Activated CD8-positive, alpha-beta memory T cell treated with anti-CD3 and anti-CD28 coated beads for 4 hours (primary cell): ENCODE data around the gene RGL4.
A peak's percentile ranks its signal among the peaks of the same experiment; 100 is the strongest.

ENCODE experiments used
- DNase-seq, 2 donors: peaks; one replicate each; pipeline ENCODE4 v3.0.0-alpha.2; 2020; ENCODE audit warnings: low read depth in 2 of 2

RGL4 gene

DNA sequence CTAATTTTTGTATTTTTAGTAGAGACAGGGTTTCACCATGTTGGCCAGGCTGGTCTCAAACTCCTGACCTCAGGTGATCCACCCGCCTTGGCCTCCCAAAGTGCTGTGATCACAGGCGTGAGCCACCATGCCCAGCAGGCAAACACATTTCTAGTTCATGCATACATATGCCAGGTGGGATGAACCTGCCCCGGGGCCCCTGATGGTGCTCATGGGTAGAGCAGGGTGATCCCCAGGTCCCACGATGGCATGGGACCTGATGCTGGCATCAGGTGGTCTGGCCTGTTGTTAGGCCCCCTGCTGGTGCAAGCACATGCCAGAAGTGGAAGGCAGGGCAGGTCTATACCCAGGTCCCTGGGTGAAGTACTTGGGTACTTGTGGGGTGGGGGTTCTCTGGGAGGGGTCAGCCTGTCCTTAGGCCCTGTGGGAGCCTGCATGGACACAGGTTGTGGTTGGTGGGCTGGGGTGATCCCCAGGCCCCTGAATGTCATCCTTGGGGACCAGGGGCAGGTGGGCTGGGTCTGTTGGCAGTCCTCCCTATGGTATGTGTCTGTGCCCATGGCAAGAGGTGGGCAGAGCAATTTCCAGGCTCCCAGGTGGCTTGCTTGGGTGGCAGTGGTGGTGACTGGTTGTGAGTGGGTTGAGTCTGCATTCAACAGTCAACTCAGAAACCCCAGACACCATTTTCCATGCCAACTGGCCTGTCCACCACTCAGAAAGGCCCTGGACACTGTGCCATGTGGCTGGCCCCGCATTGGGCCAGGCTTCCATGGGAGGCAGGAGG, 9.6 kb upstream of the RGL4 start:
- no peak for DNase-seq

DNA sequence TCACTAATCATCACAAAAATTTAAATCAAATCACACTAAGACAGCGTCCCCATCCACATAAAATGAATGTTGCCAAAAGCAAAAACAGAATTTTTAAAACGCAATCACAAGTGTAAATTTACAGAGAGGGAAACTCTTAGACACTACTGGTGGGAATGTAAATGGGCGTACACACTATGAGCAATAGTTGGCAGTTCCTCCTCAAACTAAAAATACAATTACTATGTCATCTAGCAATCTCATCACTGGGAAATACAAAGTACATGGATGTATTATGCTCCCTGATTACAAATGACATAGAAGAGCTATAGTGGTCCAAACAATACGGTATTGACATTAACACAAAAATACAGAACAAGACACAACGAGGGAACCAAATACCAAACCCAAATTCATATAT, 8.7 kb upstream of the RGL4 start:
- DNase-seq = no peak

DNA sequence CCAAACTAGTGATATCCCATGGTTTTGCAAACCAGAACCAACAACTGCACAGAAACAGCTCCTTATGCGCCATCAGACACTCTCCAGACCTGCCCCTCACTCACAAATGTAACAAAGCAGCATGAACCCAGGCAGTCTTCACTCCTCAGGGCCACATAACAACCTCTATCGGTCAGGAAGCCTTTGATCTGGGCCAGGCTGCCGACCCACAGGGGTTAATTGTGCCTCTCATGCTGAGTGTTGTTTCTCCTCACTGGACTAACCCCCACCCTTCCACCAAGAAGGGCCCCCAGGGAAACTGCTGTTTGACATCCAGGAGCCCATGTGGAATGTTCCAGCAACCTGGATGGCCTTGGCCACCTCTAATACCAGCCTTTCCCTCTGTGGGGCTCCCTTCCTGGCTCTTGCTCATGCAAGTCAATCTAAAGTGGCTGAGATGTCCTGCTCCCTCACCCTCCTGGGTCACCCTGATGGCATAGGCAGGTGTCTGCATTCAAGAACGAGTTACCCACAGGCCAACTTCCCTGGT, 7.9 kb upstream of the RGL4 start:
- DNase-seq = no peak

DNA sequence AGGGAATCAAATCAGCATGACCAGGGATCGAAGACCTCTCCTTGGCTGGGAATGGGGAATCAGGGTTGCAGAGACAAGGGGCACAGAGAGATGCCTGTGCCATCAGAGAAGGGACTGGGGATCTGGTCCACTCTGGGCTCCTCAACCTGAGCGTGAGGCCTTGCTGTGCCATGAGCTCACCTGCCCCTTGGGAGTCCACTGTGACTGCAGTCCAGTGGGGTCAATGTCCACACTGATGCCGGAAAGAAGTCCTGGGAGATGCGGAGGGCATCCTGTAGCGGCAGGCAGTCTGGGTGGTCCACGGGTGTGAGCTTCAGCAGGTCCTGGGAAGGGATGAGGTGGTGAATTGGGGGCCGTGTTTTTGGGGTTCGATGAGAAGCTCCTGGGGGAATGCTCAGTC, 7.3 kb upstream of the RGL4 start:
- DNase-seq = no peak

DNA sequence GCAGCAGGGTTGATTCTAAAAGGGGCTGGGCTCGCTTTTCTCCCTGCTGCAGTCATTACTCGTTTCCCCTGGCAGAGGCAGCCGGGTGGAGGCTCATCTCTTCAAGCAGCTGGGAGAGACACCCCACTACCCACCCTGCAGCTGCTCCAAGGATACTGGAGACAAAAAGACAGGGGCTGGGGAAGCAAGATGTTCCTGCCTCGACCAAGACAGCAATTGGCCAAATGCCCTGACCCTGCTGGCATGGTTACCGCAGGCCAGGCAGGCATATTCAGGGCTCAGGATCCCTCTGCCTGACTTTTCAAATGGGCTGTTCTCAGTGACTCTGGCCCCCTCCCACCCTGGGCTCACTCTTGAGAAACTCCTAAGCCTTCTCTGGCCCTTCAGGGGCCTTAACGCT, 6.8 kb upstream of the RGL4 start:
- DNase-seq = no peak

DNA sequence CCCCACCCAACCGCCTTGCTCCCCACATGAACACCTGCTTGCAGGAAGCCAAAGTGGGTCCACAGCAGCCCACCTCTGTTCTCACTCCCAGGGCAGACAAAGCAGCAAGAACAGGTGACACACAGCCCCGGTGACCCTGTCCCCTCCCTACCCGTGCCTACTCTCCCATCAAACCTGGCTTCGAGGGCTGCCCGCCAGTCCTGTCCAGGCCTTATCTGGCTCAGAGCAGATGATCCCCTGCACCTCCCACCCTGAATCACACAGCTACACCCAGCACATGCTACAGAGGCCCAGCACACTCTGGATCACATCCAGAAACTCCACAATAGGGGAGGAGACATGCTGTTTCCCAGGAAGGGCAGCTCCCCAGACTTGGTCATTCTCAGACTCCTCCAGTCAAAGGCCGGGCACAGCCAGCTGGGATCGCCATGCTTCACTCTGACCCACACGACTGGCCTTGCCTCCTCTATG, 6.2 kb upstream of the RGL4 start:
- no peak for DNase-seq

DNA sequence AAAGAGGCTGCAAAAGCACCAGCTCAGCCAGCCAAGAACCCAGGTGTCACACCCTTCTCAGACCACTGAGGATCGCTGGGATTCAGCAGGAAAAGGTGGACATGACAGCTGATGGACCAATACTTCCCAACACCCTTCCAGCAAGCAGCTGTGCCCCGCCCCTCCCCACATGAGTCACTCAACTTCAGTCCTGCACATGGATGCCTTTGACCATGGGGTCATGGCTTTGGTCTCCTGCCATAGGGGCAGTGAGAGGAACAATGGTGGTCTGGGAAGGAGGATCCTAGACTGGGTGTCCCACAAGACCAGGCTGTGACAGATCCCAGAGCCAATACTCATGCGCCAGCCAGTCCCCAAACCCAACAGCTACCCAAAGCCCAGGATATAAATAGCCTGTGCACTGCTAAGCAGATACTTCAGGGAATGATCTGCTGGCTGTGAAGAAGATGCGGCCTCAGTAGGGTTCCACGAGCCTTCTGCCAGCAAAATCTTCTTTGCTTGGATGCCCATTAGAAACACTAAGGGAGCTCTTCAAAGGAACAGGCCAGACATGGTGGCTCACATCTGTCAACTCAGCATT, 5.5 kb upstream of the RGL4 start:
- no peak for DNase-seq

DNA sequence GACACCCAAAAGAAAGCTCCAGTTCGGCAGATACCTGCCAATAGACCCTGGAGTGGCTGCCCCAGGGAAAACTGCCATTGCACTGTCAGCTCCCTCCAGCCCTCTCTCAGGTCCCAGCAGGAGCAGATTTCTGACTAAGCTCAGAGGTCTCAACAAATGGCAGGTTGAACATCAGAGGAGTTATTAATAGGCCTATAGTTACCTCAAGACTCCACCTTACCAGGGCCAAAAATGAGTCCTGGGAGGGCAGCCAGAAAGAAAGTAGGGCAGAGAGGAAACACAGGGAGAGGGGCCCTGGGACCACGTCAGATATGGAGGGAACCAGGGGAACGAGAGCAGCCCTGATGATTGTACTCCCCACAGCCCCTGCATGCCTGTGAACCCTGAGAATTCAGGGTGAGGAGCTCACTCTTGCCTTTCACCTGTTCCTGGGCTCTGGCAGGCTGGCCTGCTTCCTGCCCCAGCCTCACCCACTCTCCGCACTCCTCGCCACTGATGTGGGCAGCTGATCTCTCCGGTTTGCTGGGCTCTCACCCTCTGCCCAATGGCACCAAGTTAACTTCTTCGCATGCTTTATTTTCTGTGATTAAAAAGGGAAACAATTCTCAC, 4.3 kb upstream of the RGL4 start:
- DNase-seq = no peak

DNA sequence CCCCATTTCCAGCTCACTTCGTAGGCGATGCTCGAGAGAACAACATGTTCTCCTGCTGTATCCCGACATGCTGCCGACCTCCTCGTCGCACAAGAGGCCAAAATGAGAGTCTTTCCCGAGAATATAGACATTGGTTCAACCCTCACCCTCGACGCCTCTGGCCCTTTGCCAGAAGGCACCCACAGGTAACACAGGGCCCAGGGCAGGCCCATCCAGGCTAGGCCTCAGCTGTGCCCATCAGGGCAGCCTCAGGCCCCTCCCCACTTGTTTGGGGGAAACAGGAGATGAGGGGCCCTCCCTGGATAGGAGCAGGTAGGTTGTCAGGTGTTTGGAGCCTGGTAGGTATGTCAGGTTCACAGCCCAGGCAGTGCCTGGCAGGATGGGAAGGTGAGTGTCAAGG, 2.7 kb upstream of the RGL4 start:
- no peak for DNase-seq

DNA sequence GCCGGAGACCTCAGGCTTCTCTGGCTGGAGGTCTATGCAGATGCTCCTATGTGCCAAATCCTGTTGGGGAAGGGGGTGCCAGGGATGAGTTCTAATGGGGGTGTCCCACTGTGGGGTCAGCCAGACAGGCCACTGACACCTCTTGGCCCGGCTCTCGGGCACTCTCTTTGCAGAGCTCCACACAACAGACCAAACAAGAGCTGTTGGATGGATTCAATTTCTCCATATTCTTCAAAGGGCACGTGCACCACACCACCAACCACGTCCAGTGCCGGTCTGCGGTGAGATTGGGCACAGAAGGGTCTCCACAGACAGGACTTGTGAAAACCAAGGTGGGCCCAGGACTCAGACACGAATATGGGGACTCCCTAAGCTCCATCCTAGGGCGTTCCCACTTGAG, 2.2 kb upstream of the RGL4 start:
- no peak for DNase-seq

DNA sequence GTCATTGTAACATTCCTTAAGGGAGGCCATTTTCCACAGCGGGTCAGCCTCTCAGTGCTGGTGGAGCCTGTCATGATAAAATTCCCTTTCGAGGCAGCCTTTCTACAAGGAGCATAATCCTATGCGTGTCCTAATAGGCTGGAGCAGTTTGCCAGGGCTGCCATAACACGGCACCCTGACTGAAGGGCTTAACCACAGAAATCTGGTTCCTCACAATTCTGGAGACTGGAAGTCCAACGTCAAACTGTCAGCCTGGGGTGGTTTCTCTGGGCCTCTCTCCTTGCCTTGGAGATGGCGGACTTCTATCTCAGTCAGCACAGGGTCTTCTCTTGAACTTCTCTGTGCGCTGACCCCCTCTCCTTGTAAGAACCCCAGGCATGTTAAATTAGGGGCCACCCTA, 1.4 kb upstream of the RGL4 start:
- no peak for DNase-seq

DNA sequence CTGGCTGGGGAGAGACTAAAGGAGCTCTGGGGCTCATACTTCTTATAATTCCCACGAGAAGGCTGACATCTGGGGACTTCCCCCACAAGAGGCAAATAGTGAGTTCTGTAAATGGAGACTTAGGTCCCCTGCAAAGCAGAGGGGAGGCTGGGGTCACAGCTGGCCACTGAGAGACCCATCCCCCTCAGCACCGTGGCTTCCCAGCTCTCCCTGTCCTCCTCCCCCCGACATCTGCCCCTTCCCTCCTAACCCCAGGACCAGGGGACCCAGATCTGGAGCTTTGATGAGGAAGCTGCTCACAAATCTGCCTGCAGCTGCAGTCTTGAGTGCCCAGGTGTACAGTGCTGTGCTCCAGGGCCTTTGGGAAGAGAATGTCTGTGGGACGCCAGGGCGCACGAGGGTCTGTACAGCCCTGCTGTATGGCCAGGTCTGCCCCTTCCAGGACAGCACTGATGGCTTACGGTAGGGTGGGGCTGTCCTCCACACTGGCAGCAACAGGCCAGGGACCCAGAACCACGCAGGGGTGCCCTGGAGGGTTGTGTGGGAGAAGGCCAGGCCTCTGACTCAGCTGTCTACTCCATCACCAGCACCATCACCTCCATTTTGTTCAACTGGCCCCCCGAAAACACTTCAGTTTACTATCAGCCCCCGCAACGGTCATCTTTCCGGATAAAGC, 1.1 kb downstream of the RGL4 start:
- DNase-seq = no peak

DNA sequence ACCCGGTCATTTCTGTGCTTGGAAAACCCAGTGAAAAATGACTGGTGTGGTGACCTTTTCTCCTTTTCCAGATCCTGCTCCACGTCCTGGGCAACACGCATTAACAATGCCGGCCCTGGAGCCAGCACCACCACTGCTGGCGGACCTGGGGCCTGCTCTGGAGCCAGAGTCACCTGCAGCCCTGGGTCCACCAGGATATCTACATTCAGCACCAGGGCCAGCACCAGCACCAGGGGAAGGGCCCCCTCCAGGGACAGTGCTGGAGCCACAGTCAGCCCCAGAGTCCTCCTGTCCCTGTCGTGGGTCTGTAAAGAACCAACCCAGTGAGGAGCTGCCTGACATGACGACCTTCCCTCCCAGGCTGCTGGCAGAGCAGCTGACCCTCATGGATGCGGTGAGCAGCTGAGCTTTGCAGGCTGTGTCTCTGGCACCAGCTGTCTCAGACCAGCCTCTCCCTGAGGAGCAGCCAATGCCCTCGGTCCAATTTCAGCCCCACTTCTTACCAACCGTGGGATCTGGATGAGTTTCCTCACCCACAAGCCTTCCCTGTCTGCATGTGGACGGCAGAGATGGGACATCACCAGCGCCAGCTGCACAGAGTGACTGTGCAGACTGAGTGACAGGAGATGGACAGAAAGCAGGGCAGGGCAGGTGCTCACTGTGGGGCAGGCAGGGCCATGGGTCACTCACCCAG, 1.9 kb downstream of the RGL4 start:
- DNase-seq = no peak

DNA sequence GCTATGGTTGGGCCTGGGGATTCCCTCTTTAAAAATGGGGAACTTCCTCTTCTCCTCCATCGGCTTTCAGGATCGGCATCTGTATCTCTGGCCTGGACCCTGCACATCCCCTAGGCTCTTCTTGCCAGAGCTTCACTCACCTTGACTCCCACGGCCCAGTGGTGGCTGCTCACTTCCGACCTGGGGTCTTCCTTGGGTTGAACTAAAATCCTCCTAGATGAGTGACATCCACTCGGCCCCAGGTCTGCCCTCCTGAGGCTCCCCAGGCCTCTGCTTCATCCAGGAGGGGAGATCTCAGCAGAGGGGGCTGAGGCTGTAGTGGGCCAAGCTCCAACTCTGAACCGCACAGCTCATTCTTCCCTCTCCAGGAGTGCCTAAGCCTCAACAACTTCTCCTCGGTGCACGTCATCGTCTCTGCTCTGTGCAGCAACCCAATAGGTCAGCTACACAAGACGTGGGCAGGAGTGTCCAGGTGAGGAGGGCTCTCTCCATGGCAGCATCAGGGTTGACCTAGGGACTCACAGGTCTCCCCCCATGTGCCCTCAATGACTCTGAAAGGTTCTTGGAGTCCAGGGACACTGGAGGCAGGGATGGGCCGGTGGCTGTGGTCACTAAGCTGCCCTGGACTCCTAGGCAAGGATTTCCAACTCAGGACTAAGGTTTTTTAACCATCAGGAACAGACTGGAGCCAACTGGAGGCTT, 3.3 kb downstream of the RGL4 start:
- DNase-seq = no peak

DNA sequence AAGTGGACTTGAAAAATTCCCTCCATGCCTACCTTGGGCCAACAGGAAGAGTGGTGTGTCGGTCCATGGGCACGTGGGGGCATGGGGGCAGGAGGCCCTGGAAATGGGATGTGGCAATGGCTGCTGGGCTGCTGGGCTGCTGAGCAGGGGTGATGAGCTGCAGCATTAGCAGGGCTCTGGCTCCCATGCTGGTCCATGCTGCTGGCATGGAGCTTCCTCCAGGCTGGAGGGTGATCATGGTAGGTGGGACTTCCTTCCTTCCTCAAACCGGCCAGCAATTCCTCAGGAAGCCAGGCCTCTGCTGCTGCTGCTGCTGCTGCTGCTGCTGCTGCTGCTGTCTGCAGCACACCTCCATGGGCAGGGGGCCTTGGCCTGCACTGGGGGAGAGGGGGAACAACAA, 4.3 kb downstream of the RGL4 start:
- DNase-seq = no peak

DNA sequence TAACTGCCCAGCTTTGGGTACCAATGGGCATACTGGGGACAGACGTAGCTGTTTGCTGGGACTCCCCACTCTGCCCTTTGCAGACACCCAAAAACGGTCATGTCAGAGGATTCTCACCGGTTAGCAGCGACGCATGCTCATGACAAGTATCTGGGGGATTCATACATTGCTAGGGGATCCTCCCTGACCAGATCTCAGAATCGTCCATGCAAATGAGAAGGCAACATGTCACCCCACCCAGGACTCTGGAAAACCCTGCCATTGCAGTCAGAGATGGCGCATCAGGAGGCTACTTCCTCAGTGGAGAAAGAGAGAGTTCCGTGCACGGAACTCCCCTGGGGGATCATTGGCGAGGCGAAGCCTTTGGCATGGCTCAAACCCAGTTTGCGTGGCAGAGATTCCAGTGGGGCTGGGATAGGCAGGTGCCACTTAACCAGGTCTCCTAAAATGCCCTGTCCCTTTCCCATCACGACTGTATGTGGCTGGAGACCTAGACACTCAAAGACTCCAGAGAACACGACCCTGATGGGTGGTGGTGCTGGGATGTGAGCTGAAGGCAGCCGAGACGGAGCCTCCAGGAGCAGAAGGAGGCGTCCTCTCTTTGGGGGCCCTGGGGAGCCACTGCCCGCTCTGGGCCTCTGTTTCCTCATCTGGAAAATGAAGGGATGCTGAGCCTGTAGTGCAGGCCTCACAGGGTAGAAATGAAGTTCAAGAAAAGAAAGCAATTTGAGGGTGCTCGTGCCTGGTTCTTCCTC, 4.9 kb downstream of the RGL4 start:
- DNase-seq = no peak

DNA sequence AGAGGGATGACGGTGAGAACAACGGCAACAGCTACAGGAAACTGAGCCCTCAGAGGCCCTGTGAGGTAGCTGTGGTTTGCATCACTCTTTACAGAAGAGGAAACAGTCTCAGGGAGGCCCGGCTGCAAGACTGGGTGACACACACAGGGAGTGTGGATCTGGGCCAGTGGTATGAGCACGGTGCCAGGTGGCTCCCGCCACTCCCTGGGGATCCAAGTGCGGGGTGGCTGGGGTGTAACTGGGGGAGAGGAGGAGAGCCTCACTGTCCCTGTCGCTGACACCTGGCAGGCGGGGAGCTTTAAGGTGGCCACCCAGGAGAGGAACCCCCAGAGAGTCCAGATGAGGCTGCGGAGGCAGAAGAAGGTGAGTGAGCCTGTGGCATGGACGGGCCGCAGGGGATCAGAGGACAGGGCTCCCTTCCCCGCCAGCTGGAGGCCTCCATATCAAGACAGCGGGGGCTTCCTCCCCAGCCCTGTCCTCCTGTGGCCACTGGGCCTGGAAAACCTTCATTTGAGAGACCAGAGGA, 5.6 kb downstream of the RGL4 start:
- DNase-seq = peak; percentile 40 to 57

DNA sequence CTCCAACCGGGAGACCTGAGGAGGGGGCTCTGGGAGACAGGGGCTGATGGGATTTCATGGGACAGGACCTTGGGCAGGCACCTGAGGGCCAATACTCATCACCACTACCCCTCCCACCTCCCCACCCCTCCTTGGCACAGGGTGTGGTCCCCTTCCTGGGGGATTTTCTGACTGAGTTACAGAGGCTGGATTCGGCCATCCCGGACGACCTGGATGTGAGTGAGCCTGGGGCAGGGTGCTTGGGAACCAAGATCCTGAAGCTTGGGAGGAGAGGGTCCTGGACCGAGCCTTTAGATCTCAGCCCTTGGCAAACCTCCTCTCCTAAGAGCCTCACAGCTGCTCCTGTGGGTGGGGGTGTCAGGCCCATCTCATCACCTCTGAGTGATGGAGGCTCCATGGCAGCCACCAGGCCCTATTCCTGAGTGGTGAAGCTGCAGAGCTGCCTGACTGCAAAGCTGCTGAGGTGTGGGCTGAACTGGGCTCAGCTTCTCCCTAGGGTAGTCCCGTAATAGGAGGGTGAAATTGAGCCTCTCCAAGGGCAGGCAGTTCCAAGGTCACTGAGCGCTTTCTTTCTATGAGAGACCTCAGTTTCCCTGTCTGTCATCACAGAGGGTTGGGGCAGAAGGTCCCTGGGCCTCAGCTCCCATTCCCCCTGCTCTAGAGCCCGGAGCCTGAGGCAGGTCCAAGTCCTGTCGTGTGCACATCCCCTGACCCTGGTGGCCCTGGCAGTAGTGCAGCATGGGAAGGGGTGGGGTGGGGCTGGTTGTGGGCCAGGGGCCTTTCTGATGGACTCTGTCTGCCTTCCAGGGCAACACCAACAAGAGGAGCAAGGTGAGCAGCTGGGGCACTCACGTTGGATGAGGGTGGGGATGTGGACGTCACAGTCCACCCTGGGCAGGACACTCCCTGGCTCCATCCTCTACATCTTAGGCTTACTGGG, 6.5 kb downstream of the RGL4 start:
- DNase-seq = no peak

DNA sequence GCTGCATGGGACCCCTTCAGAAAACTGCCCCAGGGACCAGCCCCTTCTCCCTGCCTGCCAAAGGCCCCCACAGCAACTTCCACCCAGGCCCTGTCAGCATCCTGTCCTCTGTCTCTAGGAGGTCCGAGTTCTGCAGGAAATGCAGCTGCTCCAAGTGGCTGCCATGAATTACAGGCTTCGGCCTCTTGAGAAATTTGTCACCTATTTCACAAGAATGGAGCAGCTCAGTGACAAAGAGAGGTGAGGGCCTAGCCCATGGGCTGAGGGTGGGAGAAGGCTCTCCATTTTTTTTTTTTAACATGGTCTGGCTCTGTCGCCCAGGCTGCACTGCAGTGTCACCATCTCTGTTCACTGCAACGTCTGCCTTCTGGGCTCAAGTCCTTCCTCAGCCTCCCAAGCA, 7.3 kb downstream of the RGL4 start:
- no peak for DNase-seq
